ENCODE measurements around the gene PCP2.
"Not testable (repeated sequence)": the region's sequence is repeated elsewhere in the genome, so short reads cannot be mapped to it uniquely, and the experiment has no call there.

PCP2 gene

GRCh38 chr19:7661744-7662538 is 28.4 kb upstream of the PCP2 start:
- no peak for DNase-seq

DNA sequence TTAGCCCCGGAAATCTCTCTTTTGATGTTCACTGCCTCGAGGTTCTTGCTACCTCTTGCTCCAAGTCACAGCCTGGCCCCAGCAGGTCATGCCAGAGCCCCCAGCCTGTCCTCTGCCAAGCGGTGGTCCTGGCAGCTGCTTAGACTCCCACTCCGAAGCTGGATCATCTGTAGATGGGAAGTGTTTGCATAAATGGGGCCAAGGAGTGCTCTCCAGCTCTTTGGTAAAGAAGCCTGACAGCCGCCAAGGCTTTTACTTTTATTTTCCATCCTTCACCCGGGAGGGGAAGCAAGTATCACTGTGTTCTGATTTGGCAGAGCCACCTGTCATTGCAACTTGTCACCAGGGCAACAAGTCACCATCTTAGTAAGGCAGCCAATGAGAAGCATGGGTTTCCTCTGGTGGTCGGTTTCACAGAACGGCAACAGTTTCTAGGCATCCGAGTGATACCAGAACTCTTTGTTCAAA is 24.7 kb upstream of the PCP2 start:
- DNase-seq: no peak

GRCh38 chr19:7657131-7657751 is 23.7 kb upstream of the PCP2 start:
- DNase-seq: no peak

DNA sequence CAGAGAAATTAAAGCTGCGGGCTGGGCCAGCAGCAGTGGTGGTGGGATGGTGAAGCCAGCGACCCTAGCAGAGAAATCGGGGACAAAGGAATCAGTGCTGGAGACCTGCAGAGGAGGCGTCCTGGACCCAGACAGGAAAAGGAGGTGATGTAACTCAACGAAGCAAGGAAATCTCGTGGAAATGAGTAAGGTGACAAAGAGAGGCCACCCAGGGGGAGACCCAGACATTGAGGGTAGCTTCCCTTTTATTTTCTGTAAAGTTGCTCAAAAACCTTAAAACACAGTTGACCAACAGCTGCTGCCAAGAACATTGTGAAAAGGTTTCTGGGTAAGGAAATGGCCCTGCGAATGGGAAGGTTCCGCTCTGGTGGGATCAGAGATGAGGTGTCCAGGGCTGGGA is 22.1 kb upstream of the PCP2 start:
- no peak for DNase-seq

- DNase-seq: no peak
These were observed 20.9 kb upstream of the PCP2 start for GRCh38 chr19:7654401-7654800.

GRCh38 chr19:7652061-7652641 is 18.6 kb upstream of the PCP2 start:
- DNase-seq: peak in 1 of 2 experiments; percentile 5

DNA sequence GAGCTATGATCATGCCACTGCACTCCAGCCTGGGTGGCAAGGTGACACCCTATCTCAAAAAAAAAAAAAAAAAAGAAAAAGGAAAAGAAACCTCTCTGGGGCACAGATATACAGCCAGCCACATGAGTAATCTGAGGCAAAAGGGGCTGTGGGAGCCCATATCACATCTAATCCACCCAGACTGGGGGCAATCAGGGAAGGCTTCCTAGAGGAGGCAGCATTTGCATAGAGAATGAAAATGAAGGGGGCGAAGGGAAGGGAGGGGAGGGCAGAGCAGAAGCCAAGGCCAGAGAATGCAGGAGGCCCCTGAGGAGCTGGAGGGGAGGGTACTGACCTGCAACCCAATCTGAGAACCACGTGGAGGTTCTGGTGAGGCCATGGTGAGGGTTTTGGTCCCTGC is 16.6 kb upstream of the PCP2 start:
- DNase-seq: no peak

DNA sequence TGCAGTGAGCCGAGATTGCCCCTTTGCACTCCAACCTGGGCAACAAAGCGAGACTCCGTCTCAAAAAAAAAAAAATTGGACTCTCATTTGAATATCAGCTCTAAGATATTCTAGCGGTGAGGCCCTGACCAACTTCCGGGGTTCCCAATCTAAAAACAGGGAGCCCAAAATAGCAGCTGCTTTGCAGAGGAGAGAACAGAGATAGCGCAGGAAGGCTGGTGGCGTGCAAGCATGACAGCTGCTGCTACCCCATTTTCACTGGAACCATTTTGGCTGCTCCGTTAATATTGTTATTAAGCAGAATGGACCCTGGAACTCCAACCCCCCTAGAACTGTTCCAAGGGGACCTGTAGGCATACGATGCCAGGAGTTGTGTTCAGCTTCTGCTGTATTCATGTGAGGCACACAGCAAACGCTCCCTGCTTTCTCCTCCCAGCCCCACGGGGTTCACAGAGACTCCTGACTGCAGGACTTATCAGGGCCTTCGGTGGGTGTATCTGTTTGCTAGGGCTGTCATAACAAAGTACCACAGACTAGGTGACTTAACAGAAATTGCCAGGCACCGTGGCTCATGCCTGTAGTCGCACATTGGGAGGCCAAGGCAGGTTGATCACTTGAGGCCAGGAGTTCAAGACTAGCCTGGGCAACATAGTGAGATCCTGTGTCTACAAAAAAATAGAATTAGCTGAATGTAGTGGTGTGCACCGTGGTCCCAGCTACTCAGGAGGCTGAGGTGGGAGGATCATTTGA is 14.9 kb upstream of the PCP2 start:
- no peak for DNase-seq

DNA sequence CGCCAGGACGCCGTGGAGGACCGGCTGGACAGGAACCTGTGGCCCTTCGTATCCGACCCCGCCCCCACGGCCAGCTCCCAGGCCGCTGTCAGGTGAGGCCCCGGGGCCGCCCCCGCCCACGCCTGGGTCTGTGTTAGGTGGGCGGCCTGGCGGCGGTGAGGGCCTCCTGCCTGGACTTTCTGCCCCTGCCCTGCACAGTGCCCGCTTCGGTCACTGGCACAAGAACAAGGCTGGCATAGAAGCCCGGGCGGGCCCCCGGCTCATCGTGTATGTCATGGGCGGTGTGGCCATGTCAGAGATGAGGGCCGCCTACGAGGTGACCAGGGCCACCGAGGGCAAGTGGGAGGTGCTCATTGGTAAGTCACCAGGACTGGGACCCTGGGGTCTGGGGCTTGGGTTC is 13.6 kb upstream of the PCP2 start:
- DNase-seq: no peak

- no peak for DNase-seq
These were observed 12.8 kb upstream of the PCP2 start for GRCh38 chr19:7646426-7646700.

DNA sequence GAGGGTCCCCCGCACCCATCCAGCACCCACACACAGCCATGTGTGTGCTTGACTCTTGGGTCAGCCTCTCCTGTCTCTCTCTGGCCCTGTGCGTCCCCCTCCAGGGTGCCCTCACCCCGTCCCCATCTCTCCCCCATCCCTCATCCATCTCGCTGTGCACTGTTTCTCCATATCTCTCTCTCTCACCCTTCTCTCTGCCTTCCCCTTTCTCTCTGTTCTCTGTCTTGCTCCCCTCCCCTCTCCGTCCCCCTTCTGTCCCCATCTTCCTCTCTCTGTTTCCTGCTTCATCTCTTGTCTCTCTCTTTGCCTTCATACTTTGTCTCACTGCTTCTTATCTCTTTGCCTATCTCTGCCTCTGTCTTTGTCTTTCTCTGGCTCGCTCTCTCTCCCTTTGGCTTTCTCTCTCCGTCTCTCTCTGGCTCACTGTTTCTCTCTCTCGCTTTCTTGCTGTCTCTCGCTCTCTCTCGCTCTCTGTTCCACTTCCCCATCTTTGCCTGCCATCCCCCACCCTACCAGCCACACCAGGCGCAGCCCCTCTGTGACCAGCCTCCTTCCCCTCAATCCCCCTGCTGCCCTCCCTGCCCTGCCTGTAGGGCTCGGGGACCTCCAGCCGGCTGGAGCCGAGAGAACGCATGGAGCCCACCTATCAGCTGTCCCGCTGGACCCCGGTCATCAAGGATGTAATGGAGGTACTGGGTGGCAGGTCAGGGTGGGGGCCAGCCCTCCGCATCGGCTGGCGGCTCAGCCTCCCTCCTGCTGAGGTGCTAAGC is 12.3 kb upstream of the PCP2 start:
- DNase-seq: no peak

- DNase-seq: no peak
These were observed 11.6 kb upstream of the PCP2 start for GRCh38 chr19:7645163-7645562.

GRCh38 chr19:7644550-7644877 is 11.0 kb upstream of the PCP2 start:
- no peak for DNase-seq

DNA sequence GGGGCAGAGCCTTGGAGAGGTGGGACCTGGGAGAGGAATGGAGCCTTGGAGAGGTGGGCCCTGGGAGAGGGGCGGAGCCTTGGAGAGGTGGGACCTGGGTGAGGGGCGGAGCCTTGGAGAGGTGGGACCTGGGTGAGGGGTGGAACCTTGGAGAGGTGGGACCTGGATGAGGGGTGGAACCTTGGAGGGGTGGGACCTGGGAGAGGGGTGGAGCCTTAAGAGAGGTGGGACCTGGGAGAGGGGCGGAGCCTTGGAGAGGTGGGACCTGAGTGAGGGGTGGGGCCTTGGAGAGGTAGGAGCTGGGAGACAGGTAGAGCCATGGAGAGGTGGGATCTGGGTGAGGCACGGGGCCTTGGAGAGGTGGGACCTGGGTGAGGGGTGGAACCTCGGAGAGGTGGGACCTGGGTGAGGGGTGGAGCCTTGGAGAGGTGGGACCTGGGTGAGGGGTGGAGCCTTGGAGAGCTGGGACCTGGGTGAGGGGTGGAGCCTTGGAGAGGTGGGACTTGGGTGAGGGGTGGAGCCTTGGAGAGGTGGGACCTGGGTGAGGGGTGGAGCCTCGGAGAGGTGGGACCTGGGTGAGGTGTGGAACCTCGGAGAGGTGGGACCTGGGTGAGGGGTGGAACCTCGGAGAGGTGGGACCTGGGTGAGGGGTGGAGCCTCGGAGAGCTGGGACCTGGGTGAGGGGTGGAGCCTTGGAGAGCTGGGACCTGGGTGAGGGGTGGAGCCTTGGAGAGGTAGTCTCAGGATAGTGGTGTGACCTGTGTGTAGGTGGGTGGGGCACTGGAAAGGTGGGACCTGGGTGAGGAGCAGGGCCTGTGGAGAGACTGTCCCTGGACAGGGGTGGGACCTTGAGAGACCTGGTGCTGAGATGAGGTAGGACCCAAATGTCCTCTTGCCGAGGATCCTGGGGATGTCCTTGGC is 10.4 kb upstream of the PCP2 start:
- not testable (repeated sequence) for DNase-seq

DNA sequence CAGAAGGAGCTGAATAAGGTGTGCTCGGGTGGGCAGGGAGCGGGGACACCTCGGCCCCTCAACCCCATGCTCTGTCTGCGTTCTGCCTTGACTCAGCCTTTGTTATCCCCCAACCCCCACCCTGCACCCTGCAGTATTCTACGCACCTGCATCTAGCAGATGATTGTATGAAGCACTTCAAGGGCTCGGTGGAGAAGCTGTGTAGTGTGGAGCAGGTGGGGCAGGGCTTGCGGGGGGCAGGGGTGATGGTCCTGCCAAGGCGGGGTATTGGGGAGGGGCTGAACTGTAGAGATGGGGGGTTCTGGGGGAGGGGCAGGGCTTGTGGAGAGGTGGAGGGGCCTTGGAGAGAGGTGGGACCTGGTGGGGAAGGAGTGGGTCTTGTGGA is 9.5 kb upstream of the PCP2 start:
- no peak for DNase-seq

DNA sequence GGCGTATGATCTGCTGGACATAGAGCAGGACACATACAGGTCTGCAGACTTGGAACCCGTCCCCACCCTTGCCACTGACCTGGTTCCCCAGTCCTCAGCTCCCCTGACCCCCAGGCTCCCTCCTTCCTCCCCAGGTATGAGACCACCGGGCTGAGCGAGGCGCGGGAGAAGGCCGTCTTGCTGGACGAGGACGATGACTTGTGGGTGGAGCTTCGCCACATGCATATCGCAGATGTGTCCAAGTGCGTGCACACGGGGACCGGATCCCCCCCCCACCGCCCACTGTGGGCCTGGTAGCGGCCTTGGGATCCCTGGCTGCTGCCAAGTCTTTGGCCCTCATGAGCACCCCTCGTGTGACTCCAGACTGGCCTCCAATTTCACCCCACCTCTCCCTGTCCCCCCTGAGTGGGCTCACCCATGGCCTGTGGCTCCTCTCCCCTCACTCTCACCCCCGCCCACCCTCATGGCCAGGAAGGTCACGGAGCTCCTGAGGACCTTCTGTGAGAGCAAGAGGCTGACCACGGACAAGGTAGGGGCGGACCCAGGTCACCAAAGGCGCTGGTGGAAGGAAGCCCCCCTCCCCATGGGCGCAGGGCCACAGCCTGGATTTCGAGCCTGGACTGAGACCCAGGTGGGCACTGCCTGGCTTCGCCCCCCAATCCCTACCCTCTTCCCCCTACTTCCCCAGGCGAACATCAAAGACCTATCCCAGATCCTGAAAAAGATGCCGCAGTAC is 8.9 kb upstream of the PCP2 start:
- no peak for DNase-seq

DNA sequence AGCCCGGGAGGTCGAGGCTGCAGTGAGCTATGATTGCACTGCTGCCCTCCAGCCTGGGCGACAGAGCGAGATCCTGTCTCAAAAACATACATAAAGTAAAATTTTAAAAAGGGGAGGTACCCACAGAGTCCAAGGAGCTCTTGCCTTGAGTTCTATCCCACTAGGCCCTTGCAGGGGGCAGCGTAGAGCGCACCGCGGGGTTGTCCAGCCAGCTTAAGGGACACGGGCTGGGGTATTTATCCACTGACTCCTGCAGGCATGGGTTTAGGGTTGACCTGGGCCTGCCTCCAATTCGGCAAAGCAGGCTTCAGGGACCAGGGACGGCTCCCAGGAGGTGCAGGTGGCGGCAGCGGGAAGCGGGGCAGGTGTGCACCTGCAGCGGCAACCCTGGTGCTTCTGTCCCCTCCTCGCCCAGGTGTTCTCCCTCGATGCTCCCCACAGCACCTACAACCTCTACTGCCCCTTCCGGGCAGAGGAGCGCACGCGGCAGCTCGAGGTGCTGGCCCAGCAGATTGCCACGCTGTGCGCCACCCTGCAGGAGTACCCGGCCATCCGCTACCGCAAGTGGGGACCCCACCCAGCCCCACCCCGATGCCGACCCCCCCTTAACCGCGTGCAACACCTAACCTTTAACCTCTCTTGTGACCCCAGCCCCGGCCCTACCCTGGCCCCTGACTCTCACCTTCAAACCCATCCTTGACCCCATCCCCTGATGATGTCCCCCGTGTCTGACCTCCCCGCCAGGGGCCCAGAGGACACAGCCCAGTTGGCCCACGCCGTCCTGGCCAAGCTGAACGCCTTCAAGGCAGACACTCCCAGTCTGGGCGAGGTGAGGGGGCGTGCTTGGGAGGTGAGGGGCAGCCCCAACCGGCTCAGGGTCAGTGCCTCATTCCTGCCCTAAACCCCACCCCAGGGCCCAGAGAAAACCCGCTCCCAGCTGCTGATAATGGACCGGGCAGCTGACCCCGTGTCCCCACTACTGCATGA is 8.1 kb upstream of the PCP2 start:
- no peak for DNase-seq

- DNase-seq: no peak
These were observed 7.3 kb upstream of the PCP2 start for GRCh38 chr19:7640803-7641202.

DNA sequence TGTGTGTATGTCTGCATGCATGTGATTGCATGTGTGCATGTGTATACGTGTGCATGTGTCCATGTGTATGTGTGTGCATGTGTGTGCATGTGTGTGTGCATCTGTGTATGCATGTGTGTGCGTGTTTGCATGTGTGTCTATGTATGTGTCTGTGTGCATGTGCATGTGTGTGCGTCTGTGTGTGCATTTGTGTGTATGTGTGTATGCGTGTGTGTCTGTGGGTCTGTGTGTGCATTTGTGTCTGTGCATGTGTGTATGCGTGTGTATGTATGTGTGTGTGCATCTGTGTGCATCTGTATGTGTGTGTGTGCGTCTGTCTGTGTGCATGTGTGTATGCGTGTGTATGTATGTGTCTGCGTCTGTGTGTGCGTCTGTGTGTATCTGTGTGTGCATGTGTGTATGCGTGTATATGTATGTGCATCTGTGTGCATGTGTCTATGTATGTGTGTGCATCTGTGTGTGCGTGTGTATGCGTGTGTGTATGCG is 6.4 kb upstream of the PCP2 start:
- no peak for DNase-seq
